Glutamatergic neuron (in vitro differentiated cells): ENCODE data around the gene ISL1. TPM values are rescaled to one million over a fixed set of nuclear protein-coding genes. Genes with fewer than 3 reads are reported as not detected.

Source experiments
- DNase-seq: peaks from one replicate; pipeline ENCODE4 v3.0.0; 2022
- H3K27ac Mint-ChIP-seq: one replicate; pipeline ENCODE4 v1.8.0; 2020; ENCODE audit warnings: mild to moderate bottlenecking, mixed read lengths, inconsistent platforms; ENCODE audit not compliant: unreplicated experiment
- H3K27me3 Mint-ChIP-seq: one replicate; pipeline ENCODE4 v1.8.0; 2020; ENCODE audit warnings: mild to moderate bottlenecking, moderate library complexity, mixed read lengths, inconsistent platforms; ENCODE audit not compliant: unreplicated experiment
- H3K36me3 Mint-ChIP-seq: one replicate; pipeline ENCODE4 v1.8.0; 2020; ENCODE audit warnings: mild to moderate bottlenecking, mixed read lengths, inconsistent platforms; ENCODE audit not compliant: unreplicated experiment
- H3K4me1 Mint-ChIP-seq: one replicate; pipeline ENCODE4 v1.8.0; 2020; ENCODE audit warnings: mild to moderate bottlenecking, low read depth, mixed read lengths, inconsistent platforms; ENCODE audit not compliant: unreplicated experiment
- H3K4me3 Mint-ChIP-seq: one replicate; pipeline ENCODE4 v1.8.0; 2020; ENCODE audit warnings: mild to moderate bottlenecking, mixed read lengths, inconsistent platforms; ENCODE audit not compliant: unreplicated experiment
- H3K9me3 Mint-ChIP-seq: one replicate; pipeline ENCODE4 v1.8.0; 2020; ENCODE audit warnings: mild to moderate bottlenecking, moderate library complexity, mixed read lengths, inconsistent platforms; ENCODE audit not compliant: unreplicated experiment
- total RNA-seq: library from RNA; stranded (reverse); fragmentation: NEBNext Ultra II Directional; extraction: Animal tissue kit (Norgen Biotek cat#: 25700); gene quantifications from one replicate; pipeline ENCODE4 v1.2.1, GENCODE V29; 2021; ENCODE audit not compliant: unreplicated experiment
- TF ChIP-seq, protein P1 (sequence below): fragments of 200-600 bp; sonication (generic); IDR thresholded peaks from one replicate; pipeline ENCODE4 v1.5.0; 2021; ENCODE audit not compliant: partially characterized antibody, unreplicated experiment

ISL1 gene
- total RNA-seq, 1 donor from 2014 or later, result 152 TPM

- peak overlapping the region; percentile 99 for H3K4me3 Mint-ChIP-seq
- peak; percentile 56 for DNase-seq
- peaks cover 5% of the 10 kb centered on the region for H3K36me3 Mint-ChIP-seq
- H3K27ac Mint-ChIP-seq, result peak overlapping the region; percentile 99
- peaks cover 41% of the 10 kb centered on the region for H3K9me3 Mint-ChIP-seq
- H3K27me3 Mint-ChIP-seq, result peaks cover 32% of the 10 kb centered on the region
- TF ChIP-seq, protein P1, sequence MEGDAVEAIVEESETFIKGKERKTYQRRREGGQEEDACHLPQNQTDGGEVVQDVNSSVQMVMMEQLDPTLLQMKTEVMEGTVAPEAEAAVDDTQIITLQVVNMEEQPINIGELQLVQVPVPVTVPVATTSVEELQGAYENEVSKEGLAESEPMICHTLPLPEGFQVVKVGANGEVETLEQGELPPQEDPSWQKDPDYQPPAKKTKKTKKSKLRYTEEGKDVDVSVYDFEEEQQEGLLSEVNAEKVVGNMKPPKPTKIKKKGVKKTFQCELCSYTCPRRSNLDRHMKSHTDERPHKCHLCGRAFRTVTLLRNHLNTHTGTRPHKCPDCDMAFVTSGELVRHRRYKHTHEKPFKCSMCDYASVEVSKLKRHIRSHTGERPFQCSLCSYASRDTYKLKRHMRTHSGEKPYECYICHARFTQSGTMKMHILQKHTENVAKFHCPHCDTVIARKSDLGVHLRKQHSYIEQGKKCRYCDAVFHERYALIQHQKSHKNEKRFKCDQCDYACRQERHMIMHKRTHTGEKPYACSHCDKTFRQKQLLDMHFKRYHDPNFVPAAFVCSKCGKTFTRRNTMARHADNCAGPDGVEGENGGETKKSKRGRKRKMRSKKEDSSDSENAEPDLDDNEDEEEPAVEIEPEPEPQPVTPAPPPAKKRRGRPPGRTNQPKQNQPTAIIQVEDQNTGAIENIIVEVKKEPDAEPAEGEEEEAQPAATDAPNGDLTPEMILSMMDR, result no peak
- peaks cover 58% of the 10 kb centered on the region for H3K4me1 Mint-ChIP-seq
Observed at GRCh38 chr5:51377151-51378060, 5.8 kb upstream of the ISL1 start.

GRCh38 chr5:51378061-51378409, 5.2 kb upstream of the ISL1 start:
- Mint-ChIP-seq H3K4me1 (peaks cover 55% of the 10 kb centered on the region), H3K9me3 (peaks cover 46% of the 10 kb centered on the region), H3K27ac (peak overlapping the region; percentile 99), H3K36me3 (peaks cover 5% of the 10 kb centered on the region), H3K4me3 (peak overlapping the region; percentile 99), H3K27me3 (peaks cover 34% of the 10 kb centered on the region)
- TF ChIP-seq, protein P1, result no peak
- DNase-seq, result no peak

DNA sequence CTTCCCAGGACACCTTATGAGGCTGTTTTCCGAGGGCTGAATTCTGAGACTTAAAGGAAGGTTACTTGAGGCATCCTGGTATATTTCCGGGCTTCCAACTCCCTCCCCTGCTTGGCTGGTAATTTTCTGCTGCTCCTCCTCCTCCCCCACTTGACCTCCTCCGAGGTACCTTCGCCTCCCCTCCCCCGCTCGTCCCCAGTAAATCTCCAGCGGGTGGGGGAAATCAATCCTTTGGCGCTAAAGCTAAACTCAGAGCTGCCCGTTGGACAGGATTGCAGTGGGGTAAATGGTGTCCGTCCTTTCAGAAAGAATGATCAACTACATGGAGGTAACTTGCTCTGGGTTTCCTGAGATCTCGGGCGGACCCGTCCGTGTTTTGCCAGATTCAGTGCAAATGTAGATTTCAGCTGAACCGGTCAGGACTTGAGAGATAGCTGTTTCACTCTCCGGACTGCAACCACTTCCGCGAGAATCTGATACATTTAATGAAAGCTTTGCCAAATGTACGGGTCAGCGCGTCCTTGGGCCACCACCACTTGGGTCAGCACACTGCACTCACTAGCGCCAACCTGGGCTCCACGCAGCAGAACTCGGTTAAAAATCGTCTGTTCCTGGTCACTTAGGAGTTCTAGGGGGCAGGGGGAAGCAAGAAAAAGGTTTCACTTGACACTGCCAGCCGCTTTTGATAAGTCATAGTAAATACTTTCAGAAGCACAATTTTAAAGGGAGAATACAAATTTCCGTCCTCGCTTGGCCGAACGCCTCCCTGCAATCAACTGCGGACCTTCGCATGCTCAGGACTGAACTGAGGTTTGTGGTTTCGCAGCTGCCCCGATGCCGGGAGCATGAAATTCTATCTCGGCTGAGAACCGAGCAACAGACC, 4.6 kb upstream of the ISL1 start:
- TF ChIP-seq, protein P1, result no peak
- H3K4me3 Mint-ChIP-seq, result peak overlapping the region; percentile 99
- H3K36me3 Mint-ChIP-seq, result peaks cover 5% of the 10 kb centered on the region
- H3K9me3 Mint-ChIP-seq, result peaks cover 53% of the 10 kb centered on the region
- peaks cover 41% of the 10 kb centered on the region for H3K27me3 Mint-ChIP-seq
- peaks cover 53% of the 10 kb centered on the region for H3K4me1 Mint-ChIP-seq
- peak overlapping the region; percentile 99 for H3K27ac Mint-ChIP-seq
- peak; percentile 65 for DNase-seq

DNA sequence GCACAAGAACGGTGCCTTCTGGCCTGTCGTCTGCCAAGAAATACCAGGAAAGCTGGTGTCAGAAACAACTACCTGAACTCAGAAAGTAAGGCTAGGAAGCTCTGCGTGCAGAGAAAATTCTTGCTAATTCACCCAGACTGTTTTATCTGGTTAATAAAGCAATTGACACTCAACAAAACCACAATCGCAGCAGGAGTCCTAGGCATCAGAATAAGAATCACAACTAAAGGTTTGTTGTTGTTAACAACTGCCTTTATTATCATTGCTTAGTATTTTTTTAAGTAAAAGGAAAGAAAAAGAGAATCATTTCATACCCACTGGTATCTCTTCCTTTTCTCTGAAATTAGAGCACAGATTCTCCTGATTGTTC, 3.9 kb upstream of the ISL1 start:
- Mint-ChIP-seq H3K4me3 (peak overlapping the region; percentile 99), H3K36me3 (peaks cover 11% of the 10 kb centered on the region), H3K27ac (peak overlapping the region; percentile 99), H3K9me3 (peaks cover 59% of the 10 kb centered on the region), H3K4me1 (peaks cover 48% of the 10 kb centered on the region), H3K27me3 (peaks cover 44% of the 10 kb centered on the region)
- no peak for DNase-seq
- TF ChIP-seq, protein P1, result no peak
